Measurements from ENCODE around the gene MPDZ. TPM values are rescaled to one million over a fixed set of nuclear protein-coding genes. Genes with fewer than 3 reads are reported as not detected.

MPDZ gene
- total RNA-seq, 1 donor from 2014 or later, result not detected

- intact Hi-C loops (cut with micrococcal nuclease), result no loop called here
- H3K27ac Mint-ChIP-seq, result no peak overlapping the region
- H3K36me3 Mint-ChIP-seq (ENCODE audit: low read depth), result no peaks in the 10 kb centered on the region
- H3K9me3 Mint-ChIP-seq, result peaks cover 7% of the 10 kb centered on the region
- no peaks in the 10 kb centered on the region for H3K27me3 Mint-ChIP-seq (ENCODE audit: low read depth)
- H3K4me3 Mint-ChIP-seq (ENCODE audit: low read depth), result no peak overlapping the region
- no peaks in the 10 kb centered on the region for H3K4me1 Mint-ChIP-seq (ENCODE audit: low read depth)
- no peak for DNase-seq (ENCODE audit: low spot score)
Observed at GRCh38 chr9:13190040-13190439, 89.5 kb downstream of the MPDZ start.

GRCh38 chr9:13189362-13189761, 90.1 kb downstream of the MPDZ start:
- intact Hi-C loops (cut with micrococcal nuclease), result no loop called here
- Mint-ChIP-seq H3K27ac (no peak overlapping the region), H3K4me3 (ENCODE audit: low read depth) (no peak overlapping the region), H3K27me3 (ENCODE audit: low read depth) (no peaks in the 10 kb centered on the region), H3K9me3 (peaks cover 7% of the 10 kb centered on the region), H3K4me1 (ENCODE audit: low read depth) (no peaks in the 10 kb centered on the region), H3K36me3 (ENCODE audit: low read depth) (no peaks in the 10 kb centered on the region)
- no peak for DNase-seq (ENCODE audit: low spot score)

DNA sequence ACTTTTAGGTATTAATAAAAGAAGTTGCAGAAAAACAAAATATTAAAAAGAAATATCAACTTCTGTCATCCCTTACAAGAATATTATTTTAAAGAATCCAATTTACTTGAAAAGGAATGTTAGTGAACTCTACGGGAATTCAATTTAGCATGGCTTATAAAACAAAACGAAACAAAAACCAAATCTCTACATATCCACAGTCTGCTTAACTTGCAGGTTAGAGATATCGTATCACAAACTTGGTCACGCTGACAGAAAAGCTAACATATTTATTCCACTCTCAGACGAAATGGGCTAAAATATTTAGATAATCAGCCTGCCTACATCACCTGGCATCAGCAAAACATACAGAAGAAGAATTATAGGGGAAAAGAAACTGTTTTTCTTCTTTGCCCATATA, 92.7 kb downstream of the MPDZ start:
- no peak for DNase-seq (ENCODE audit: low spot score)
- Mint-ChIP-seq H3K4me3 (ENCODE audit: low read depth) (no peak overlapping the region), H3K27me3 (ENCODE audit: low read depth) (no peaks in the 10 kb centered on the region), H3K9me3 (peaks cover 2% of the 10 kb centered on the region), H3K4me1 (ENCODE audit: low read depth) (no peaks in the 10 kb centered on the region), H3K27ac (no peak overlapping the region), H3K36me3 (ENCODE audit: low read depth) (no peaks in the 10 kb centered on the region)
- intact Hi-C loops (cut with micrococcal nuclease), result no loop called here

GRCh38 chr9:13186091-13186490, 93.4 kb downstream of the MPDZ start:
- Mint-ChIP-seq H3K36me3 (ENCODE audit: low read depth) (no peaks in the 10 kb centered on the region), H3K27ac (no peak overlapping the region), H3K27me3 (ENCODE audit: low read depth) (no peaks in the 10 kb centered on the region), H3K9me3 (peaks cover 2% of the 10 kb centered on the region), H3K4me3 (ENCODE audit: low read depth) (no peak overlapping the region), H3K4me1 (ENCODE audit: low read depth) (no peaks in the 10 kb centered on the region)
- intact Hi-C loops (cut with micrococcal nuclease), result no loop called here
- DNase-seq (ENCODE audit: low spot score), result no peak

GRCh38 chr9:13181652-13182051, 97.8 kb downstream of the MPDZ start:
- intact Hi-C loops (cut with micrococcal nuclease), result no loop called here
- H3K36me3 Mint-ChIP-seq (ENCODE audit: low read depth), result no peaks in the 10 kb centered on the region
- no peak overlapping the region for H3K27ac Mint-ChIP-seq
- no peaks in the 10 kb centered on the region for H3K4me1 Mint-ChIP-seq (ENCODE audit: low read depth)
- H3K4me3 Mint-ChIP-seq (ENCODE audit: low read depth), result no peak overlapping the region
- peaks cover 11% of the 10 kb centered on the region for H3K9me3 Mint-ChIP-seq
- DNase-seq (ENCODE audit: low spot score), result no peak
- no peaks in the 10 kb centered on the region for H3K27me3 Mint-ChIP-seq (ENCODE audit: low read depth)

- peaks cover 9% of the 10 kb centered on the region for H3K9me3 Mint-ChIP-seq
- no peak overlapping the region for H3K27ac Mint-ChIP-seq
- DNase-seq (ENCODE audit: low spot score), result no peak
- intact Hi-C loops (cut with micrococcal nuclease), result no loop called here
- no peaks in the 10 kb centered on the region for H3K4me1 Mint-ChIP-seq (ENCODE audit: low read depth)
- no peaks in the 10 kb centered on the region for H3K27me3 Mint-ChIP-seq (ENCODE audit: low read depth)
- H3K36me3 Mint-ChIP-seq (ENCODE audit: low read depth), result no peaks in the 10 kb centered on the region
- H3K4me3 Mint-ChIP-seq (ENCODE audit: low read depth), result no peak overlapping the region
Observed at GRCh38 chr9:13179257-13179656, 100.2 kb downstream of the MPDZ start.

- H3K27me3 Mint-ChIP-seq (ENCODE audit: low read depth), result no peaks in the 10 kb centered on the region
- intact Hi-C loops (cut with micrococcal nuclease), result no loop called here
- H3K27ac Mint-ChIP-seq, result no peak overlapping the region
- H3K4me3 Mint-ChIP-seq (ENCODE audit: low read depth), result no peak overlapping the region
- H3K4me1 Mint-ChIP-seq (ENCODE audit: low read depth), result no peaks in the 10 kb centered on the region
- no peak for DNase-seq (ENCODE audit: low spot score)
- H3K36me3 Mint-ChIP-seq (ENCODE audit: low read depth), result no peaks in the 10 kb centered on the region
- H3K9me3 Mint-ChIP-seq, result peaks cover 26% of the 10 kb centered on the region
Observed at GRCh38 chr9:13175732-13176131, 103.8 kb downstream of the MPDZ start.

DNA sequence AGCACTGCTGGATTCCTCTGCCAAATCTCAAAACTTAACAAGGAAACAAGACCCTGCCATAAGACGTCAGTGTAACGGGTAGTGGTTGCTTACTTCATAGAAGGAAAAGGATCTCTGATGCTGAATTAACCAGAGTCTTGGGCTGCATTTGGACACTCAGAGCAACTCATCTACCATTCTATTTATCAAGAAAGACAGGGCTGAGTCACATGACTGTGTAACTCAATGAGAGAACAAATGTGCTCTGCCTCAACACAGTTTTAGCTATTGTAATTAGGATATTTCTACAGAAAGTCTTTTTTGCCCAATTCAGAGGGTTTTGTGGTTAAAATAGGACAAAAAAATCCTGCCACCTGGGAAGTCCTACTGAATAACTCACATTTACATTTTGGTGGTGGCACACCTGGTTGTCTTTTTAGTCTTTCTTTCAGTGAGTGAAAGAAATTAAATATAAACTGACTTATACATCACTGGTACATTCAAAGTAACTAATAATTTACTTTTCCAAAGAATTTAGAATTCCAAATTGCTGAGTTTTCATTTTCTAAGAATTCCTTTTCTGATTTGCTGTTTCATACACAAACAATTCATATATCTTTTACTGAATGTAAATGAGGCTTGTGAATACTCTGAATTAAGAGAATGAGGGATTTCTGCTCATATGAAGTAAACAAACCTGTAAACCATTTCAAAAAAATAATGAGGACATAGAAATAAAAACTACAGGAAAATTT, 104.4 kb downstream of the MPDZ start:
- Mint-ChIP-seq H3K4me1 (ENCODE audit: low read depth) (no peaks in the 10 kb centered on the region), H3K36me3 (ENCODE audit: low read depth) (no peaks in the 10 kb centered on the region), H3K27ac (no peak overlapping the region), H3K27me3 (ENCODE audit: low read depth) (no peaks in the 10 kb centered on the region), H3K9me3 (peaks cover 25% of the 10 kb centered on the region), H3K4me3 (ENCODE audit: low read depth) (no peak overlapping the region)
- DNase-seq (ENCODE audit: low spot score), result no peak
- intact Hi-C loops (cut with micrococcal nuclease), result no loop called here

GRCh38 chr9:13173553-13173952, 105.9 kb downstream of the MPDZ start:
- Mint-ChIP-seq H3K4me1 (ENCODE audit: low read depth) (no peaks in the 10 kb centered on the region), H3K36me3 (ENCODE audit: low read depth) (no peaks in the 10 kb centered on the region), H3K27me3 (ENCODE audit: low read depth) (no peaks in the 10 kb centered on the region), H3K27ac (no peak overlapping the region), H3K4me3 (ENCODE audit: low read depth) (no peak overlapping the region), H3K9me3 (peaks cover 30% of the 10 kb centered on the region)
- intact Hi-C loops (cut with micrococcal nuclease), result no loop called here
- DNase-seq (ENCODE audit: low spot score), result no peak

- no peak overlapping the region for H3K4me3 Mint-ChIP-seq (ENCODE audit: low read depth)
- intact Hi-C loops (cut with micrococcal nuclease), result no loop called here
- no peaks in the 10 kb centered on the region for H3K27me3 Mint-ChIP-seq (ENCODE audit: low read depth)
- DNase-seq (ENCODE audit: low spot score), result no peak
- no peaks in the 10 kb centered on the region for H3K36me3 Mint-ChIP-seq (ENCODE audit: low read depth)
- no peak overlapping the region for H3K27ac Mint-ChIP-seq
- H3K9me3 Mint-ChIP-seq, result peaks cover 26% of the 10 kb centered on the region
- H3K4me1 Mint-ChIP-seq (ENCODE audit: low read depth), result no peaks in the 10 kb centered on the region
Observed at GRCh38 chr9:13171261-13171660, 108.2 kb downstream of the MPDZ start.

GRCh38 chr9:13166996-13167395, 112.5 kb downstream of the MPDZ start:
- H3K36me3 Mint-ChIP-seq (ENCODE audit: low read depth), result no peaks in the 10 kb centered on the region
- H3K4me3 Mint-ChIP-seq (ENCODE audit: low read depth), result no peak overlapping the region
- H3K9me3 Mint-ChIP-seq, result peaks cover 16% of the 10 kb centered on the region
- no peaks in the 10 kb centered on the region for H3K27me3 Mint-ChIP-seq (ENCODE audit: low read depth)
- H3K27ac Mint-ChIP-seq, result no peak overlapping the region
- no peak for DNase-seq (ENCODE audit: low spot score)
- no peaks in the 10 kb centered on the region for H3K4me1 Mint-ChIP-seq (ENCODE audit: low read depth)
- intact Hi-C loops (cut with micrococcal nuclease), result no loop called here

- Mint-ChIP-seq H3K4me3 (ENCODE audit: low read depth) (no peak overlapping the region), H3K36me3 (ENCODE audit: low read depth) (no peaks in the 10 kb centered on the region), H3K4me1 (ENCODE audit: low read depth) (no peaks in the 10 kb centered on the region), H3K9me3 (peaks cover 11% of the 10 kb centered on the region), H3K27ac (no peak overlapping the region), H3K27me3 (ENCODE audit: low read depth) (no peaks in the 10 kb centered on the region)
- DNase-seq (ENCODE audit: low spot score), result no peak
- intact Hi-C loops (cut with micrococcal nuclease), result no loop called here
Observed at GRCh38 chr9:13165956-13166355, 113.5 kb downstream of the MPDZ start.

- no peak overlapping the region for H3K27ac Mint-ChIP-seq
- no peak overlapping the region for H3K4me3 Mint-ChIP-seq (ENCODE audit: low read depth)
- no peaks in the 10 kb centered on the region for H3K36me3 Mint-ChIP-seq (ENCODE audit: low read depth)
- H3K4me1 Mint-ChIP-seq (ENCODE audit: low read depth), result no peaks in the 10 kb centered on the region
- no peaks in the 10 kb centered on the region for H3K27me3 Mint-ChIP-seq (ENCODE audit: low read depth)
- H3K9me3 Mint-ChIP-seq, result peaks cover 8% of the 10 kb centered on the region
- intact Hi-C loops (cut with micrococcal nuclease), result no loop called here
- no peak for DNase-seq (ENCODE audit: low spot score)
Observed at GRCh38 chr9:13165236-13165945, 114.1 kb downstream of the MPDZ start.

All from activated T-helper 2 cell treated with anti-CD3 and anti-CD28 coated beads, Interferon-gamma antibody, Interleukin-2, Interleukin-4, amounts not matched to agents 10 μg/mL and 5 μg/mL and 100 μg/mL, durations not matched to agents 14 hours and 24 hours and 36 hours (primary cell).